HG02885 (cell line): Measurements from ENCODE around the gene CCDC24.

Experiments
- ATAC-seq: cut with Tn5 transposase; IDR thresholded peaks from one replicate; pipeline ENCODE4 v1.9.1; 2021; ENCODE audit warnings: mild to moderate bottlenecking; ENCODE audit not compliant: unreplicated experiment, poor library complexity

CCDC24 gene

GRCh38 chr1:44021156-44021555 lies 29.8 kb downstream of the CCDC24 start:
- ATAC-seq, result no peak

- no peak for ATAC-seq
Observed at GRCh38 chr1:44021581-44022321, 30.4 kb downstream of the CCDC24 start.

GRCh38 chr1:44024031-44024902 lies 32.9 kb downstream of the CCDC24 start:
- ATAC-seq, result no peak

DNA sequence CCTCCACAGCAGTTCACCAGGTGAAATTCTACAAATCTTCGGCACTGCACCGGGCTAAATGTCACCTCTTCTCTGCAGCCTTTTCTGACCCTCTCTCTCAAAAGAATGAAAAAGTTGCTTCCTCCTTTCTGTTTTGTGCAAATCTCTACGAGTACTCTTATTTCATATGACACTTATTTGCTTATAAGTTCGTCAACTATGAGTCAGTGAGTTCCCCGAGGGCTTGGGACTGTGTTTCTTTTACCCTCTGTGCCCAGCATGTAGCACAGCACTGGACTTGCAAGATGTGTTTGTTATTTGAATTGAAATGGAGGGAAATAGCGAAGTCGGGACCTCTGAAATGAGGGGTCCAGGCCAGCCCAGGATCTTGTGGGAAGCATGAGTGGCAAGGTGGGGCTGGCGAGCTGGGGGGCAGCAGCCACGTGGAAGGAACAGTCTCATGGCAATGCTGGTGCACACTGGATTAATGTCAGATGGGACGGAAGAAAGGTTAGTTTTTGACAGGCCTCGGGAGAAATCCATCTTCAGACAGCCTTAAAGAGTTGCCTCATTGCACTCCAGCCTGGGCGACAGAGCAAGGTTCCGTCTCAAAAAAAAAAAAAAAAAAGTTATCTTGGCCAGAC lies 33.6 kb downstream of the CCDC24 start:
- ATAC-seq, result no peak

- no peak for ATAC-seq
Observed at GRCh38 chr1:44025816-44026215, 34.4 kb downstream of the CCDC24 start.

GRCh38 chr1:44027320-44027719 lies 35.9 kb downstream of the CCDC24 start:
- no peak for ATAC-seq

GRCh38 chr1:44029260-44029910 lies 38.0 kb downstream of the CCDC24 start:
- peak; percentile 17 for ATAC-seq

- peak; percentile 83 for ATAC-seq
Observed at GRCh38 chr1:44029911-44030604, 38.7 kb downstream of the CCDC24 start.

- ATAC-seq, result peak; percentile 15
Observed at GRCh38 chr1:44030605-44031251, 39.3 kb downstream of the CCDC24 start.

GRCh38 chr1:44031252-44032169 lies 40.1 kb downstream of the CCDC24 start, which contains the start of gene SLC6A9:
Gene SLC6A9, minus strand, starts transcription at chr1:44031462. Its CDS starts 7,185 bp downstream, at chr1:44024277.
- ATAC-seq, result no peak

- no peak for ATAC-seq
Observed at GRCh38 chr1:44032170-44032790, 40.9 kb downstream of the CCDC24 start.

DNA sequence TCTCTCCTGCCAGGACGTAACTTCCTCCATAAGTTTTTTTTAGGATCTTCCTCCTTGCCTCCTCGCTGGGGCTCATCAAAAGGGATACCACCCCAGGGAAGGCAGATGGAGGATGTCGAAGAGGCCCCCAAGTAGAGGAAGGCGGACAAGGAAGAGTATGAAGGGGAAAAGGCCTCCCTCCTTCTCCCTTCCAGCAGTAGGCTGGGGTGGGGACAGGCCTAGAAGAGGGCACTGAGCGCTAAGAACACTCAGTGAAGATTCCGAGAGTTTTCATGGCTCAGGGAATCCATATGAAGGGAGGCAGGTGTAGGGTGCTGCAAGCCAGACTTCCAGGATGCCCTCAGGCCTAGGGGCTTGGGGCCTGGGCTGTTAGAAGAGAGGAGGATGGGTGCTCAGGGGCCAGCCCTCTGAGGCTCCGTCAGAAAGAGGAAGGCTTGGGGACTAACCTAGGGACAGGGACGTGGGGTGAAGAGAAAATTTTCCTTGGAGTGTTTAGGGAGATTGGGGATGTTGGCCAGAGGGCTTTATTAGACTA lies 41.7 kb downstream of the CCDC24 start:
- no peak for ATAC-seq

DNA sequence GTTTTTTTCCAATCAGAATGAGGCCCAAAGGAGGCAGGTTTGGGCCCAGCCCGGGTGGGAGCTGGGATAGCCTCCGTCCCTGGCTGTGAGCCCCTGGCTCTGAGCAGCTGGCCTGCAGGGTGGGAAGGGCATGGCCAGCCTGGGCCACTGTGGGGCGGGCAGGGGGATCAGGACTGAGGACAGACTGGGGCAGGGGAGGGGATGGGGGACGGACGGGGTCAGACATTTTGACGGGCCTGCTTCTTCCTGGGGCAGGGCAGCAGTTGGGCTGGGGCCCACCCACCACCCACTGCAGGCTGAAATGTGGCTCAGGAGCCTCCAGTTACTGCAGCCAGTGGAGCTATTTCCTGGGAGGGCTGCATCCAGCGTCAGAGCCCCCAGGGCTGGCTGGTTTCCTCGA lies 42.4 kb downstream of the CCDC24 start:
- ATAC-seq, result no peak

DNA sequence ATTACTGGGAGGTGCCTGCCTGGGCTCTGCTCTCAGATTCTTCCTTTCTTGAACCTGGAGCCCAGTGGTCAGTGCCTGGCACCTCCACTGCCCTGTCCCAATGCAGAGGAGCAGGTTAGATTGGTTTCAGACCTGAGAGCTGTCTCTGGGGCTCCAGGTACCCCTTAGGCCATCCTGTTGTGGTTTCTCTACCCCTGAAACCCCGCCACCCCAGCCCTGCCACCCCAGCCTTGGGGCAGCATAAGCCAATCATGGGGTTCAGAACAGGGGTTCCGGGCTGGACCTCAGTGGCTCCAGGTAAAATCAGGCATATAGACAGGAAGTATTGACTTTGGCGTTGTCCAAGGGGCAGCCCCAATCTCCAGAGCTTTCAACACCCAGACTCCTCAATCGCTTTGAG lies 43.0 kb downstream of the CCDC24 start:
- ATAC-seq, result no peak

GRCh38 chr1:44034976-44035716 lies 43.7 kb downstream of the CCDC24 start:
- no peak for ATAC-seq

GRCh38 chr1:44035726-44036408 lies 44.5 kb downstream of the CCDC24 start:
- ATAC-seq, result no peak
